HepG2 (cell line): ENCODE results near the gene CCDC117. TPM values are rescaled to one million over a fixed set of nuclear protein-coding genes. Genes with fewer than 3 reads are reported as not detected.

Experiments used
- ATAC-seq: fragments of 200-7000 bp; cut with Tn5 transposase; 3 replicates; pipeline ENCODE4 v1.9.1; 2020; ENCODE audit warnings: mild to moderate bottlenecking, moderate library complexity
- BruUV-seq: library from RNA; stranded (reverse); fragments of 400-500 nt; replicated peaks from 2 replicates; lab custom pipeline; 2021; lab: Mats Ljungman, UMichigan
- CTCF ChIA-PET: fragments of 300-600 bp; formaldehyde crosslinking; extraction: SDS; loops from one replicate; lab custom pipeline; 2021; ENCODE audit warnings: low total read pairs, inconsistent platforms, low intra/inter-chr PET ratio; lab: Yijun Ruan, JAX
- POLR2A ChIA-PET: fragments of 350-600 bp; sonication (Branson Sonifier 250); formaldehyde crosslinking; loops from one replicate; lab custom pipeline; 2020; ENCODE audit warnings: antibody characterized with exemption, inconsistent platforms; lab: Yijun Ruan, JAX
- DNase-seq: peaks from one replicate; pipeline ENCODE4 v3.0.0-alpha.2; 2015; ENCODE audit warnings: low spot score
- FAIRE-seq: peaks from 3 replicates; lab custom pipeline; 2011; peaks lifted over from hg19 to GRCh38; lab: Jason Lieb, UNC
- H2AFZ ChIP-seq: one replicate; pipeline ENCODE4 v1.6.1; 2011; ENCODE audit warnings: low read length, inconsistent platforms
- H3K27ac ChIP-seq: fragments of 300-600 bp; 3 replicates; pipeline ENCODE4 v1.8.0; 2011; ENCODE audit warnings: mixed run types, mild to moderate bottlenecking, mixed read lengths, low read length, inconsistent platforms; ENCODE audit not compliant: insufficient read depth; ENCODE audit errors: extremely low read length
- H3K27me3 ChIP-seq, 2 experiments: fragments of 200-600 bp in 1 of 2; 2 replicates in 1 of 2; 3 replicates in 1 of 2; pipeline versions ENCODE4 v1.6.0 to v1.8.0; 2011; ENCODE audit warnings: low read length in 2 of 2, mild to moderate bottlenecking in 2 of 2, moderate library complexity in 2 of 2, inconsistent platforms in 1 of 2; ENCODE audit not compliant: insufficient read depth in 2 of 2, control insufficient read depth in 1 of 2
- H3K36me3 ChIP-seq, 2 experiments: fragments of 200-600 bp in 1 of 2; replicated peaks in 1 of 2; 2 replicates in 1 of 2; 3 replicates in 1 of 2; pipeline versions ENCODE4 v1.5.1 to v1.8.0; 2011; ENCODE audit warnings: low read length in 2 of 2, inconsistent platforms in 1 of 2; ENCODE audit not compliant: insufficient read depth in 2 of 2, control insufficient read depth in 1 of 2
- H3K4me1 ChIP-seq: 2 replicates; pipeline ENCODE4 v1.5.1; 2012; ENCODE audit warnings: low read length, inconsistent platforms; ENCODE audit not compliant: insufficient read depth
- H3K4me2 ChIP-seq: 2 replicates; pipeline ENCODE4 v1.6.0; 2011; ENCODE audit warnings: low read depth, low read length, inconsistent platforms
- H3K4me3 ChIP-seq, 3 experiments: fragments of 200-600 bp in 1 of 3; sonication (generic), shearing (Covaris generic) in 1 of 3; replicated peaks in 1 of 3; 2 replicates each; pipeline ENCODE4 v1.5.1; 2011 to 2016; ENCODE audit warnings: low read length in 3 of 3, inconsistent platforms in 2 of 3, low read depth in 2 of 3, mild to moderate bottlenecking in 2 of 3, control low read depth in 1 of 3, mixed read lengths in 1 of 3; ENCODE audit not compliant: insufficient read depth in 1 of 3
- H3K79me2 ChIP-seq: one replicate; pipeline ENCODE4 v1.6.1; 2011; ENCODE audit warnings: low read length, inconsistent platforms; ENCODE audit not compliant: insufficient read depth
- H3K9ac ChIP-seq: 2 replicates; pipeline ENCODE4 v1.6.0; 2011; ENCODE audit warnings: mild to moderate bottlenecking, low read depth, low read length, inconsistent platforms; ENCODE audit not compliant: insufficient read depth
- H3K9me3 ChIP-seq: 2 replicates; pipeline ENCODE4 v1.5.1; 2012; ENCODE audit warnings: mild to moderate bottlenecking, low read length
- H4K20me1 ChIP-seq: 2 replicates; pipeline ENCODE4 v1.6.0; 2011; ENCODE audit warnings: inconsistent platforms, mild to moderate bottlenecking, low read length, moderate library complexity; ENCODE audit not compliant: insufficient read depth
- ATF5 ChIP-seq: sonication (generic); formaldehyde crosslinking; IDR thresholded peaks from 2 replicates; pipeline ENCODE4 v1.4.0; 2020; ENCODE audit warnings: mild to moderate bottlenecking, low read depth, missing genetic modification reagents
- GRHL1 ChIP-seq: sonication (generic); formaldehyde crosslinking; conservative IDR thresholded peaks from 2 replicates; pipeline ENCODE4 v1.8.0; 2022; ENCODE audit warnings: missing genetic modification reagents
- MEF2D ChIP-seq: sonication (generic); formaldehyde crosslinking; IDR thresholded peaks from 2 replicates; pipeline ENCODE4 v1.5.1; 2020; ENCODE audit warnings: mild to moderate bottlenecking, missing genetic modification reagents
- MLXIP ChIP-seq: sonication (generic); formaldehyde crosslinking; IDR thresholded peaks from 2 replicates; pipeline ENCODE4 v1.9.0; 2021; ENCODE audit warnings: missing genetic modification reagents, borderline replicate concordance
- SP5 ChIP-seq: IDR thresholded peaks from 2 replicates; pipeline ENCODE4 v1.6.1; 2016; ENCODE audit warnings: low read depth, borderline replicate concordance
- SRF ChIP-seq: IDR thresholded peaks from 2 replicates; pipeline ENCODE4 v1.6.1; 2011; ENCODE audit warnings: mild to moderate bottlenecking, low read depth, low read length, moderate library complexity
- ZNF281 ChIP-seq: sonication (generic); formaldehyde crosslinking; IDR thresholded peaks from 2 replicates; pipeline ENCODE4 v1.4.0; 2020; ENCODE audit warnings: missing genetic modification reagents, borderline replicate concordance
- ZNF780A ChIP-seq: sonication (generic); formaldehyde crosslinking; IDR thresholded peaks from 2 replicates; pipeline ENCODE4 v1.8.0; 2022; ENCODE audit warnings: mild to moderate bottlenecking, missing genetic modification reagents, moderate library complexity
- ZNF879 ChIP-seq: sonication (generic); formaldehyde crosslinking; IDR thresholded peaks from 2 replicates; pipeline ENCODE4 v1.8.1; 2023; ENCODE audit warnings: missing genetic modification reagents
- WGBS: methylation state at CpG from one replicate; pipeline ENCODE4 v1.1.6; 2017; ENCODE audit warnings: low lambda C conversion rate; 5-methylcytosine and 5-hydroxymethylcytosine counted together
- in situ Hi-C: cut with HindIII; loops from 2 replicates; pipeline ENCODE4 v1.10.0; 2017; ENCODE audit warnings: low pct_unique_long_range_greater_than_20kb; ENCODE audit not compliant: extremely low pct_ligation_motif_present
- intact Hi-C: fragments of 100-400 bp; cut with micrococcal nuclease; formaldehyde crosslinking; loops from one replicate; pipeline ENCODE4 v1.10.0; 2022; ENCODE audit not compliant: unreplicated experiment
- polyA plus RNA-seq, 8 experiments: library from polyadenylated mRNA; depleted of rRNA in 3 of 8; stranded (reverse) in 7 of 8; unstranded in 1 of 8; fragments of >200 nt; fragmentation: Illumina TruSeq in 4 of 8; extraction: Trizol in 4 of 8; gene quantifications; 2 replicates each; pipeline versions ENCODE4 v1.2.1 to v1.2.3, GENCODE V29; 2011 to 2016; ENCODE audit warnings: low read depth in 4 of 8, missing spikeins in 1 of 8, mixed read lengths in 1 of 8; ENCODE audit not compliant: insufficient read depth in 1 of 8
- total RNA-seq, 5 experiments: library from RNA; depleted of rRNA; stranded (reverse); fragments of >200 nt; fragmentation: Illumina TruSeq; extraction: Trizol; gene quantifications; 2 replicates each; pipeline ENCODE4 v1.2.3, GENCODE V29; 2016; ENCODE audit warnings: low read depth in 1 of 5

Gene CCDC117
- total and polyA plus RNA-seq, 2 of the 13 experiments (the other 11 are each of a cell fraction or from before 2014, with no cell fraction given): 12.6 to 34.2 TPM

- TF ChIP-seq GRHL1 (CRISPR knock-in tag): no peak
These were observed 45.7 kb downstream of the CCDC117 start (continued) for GRCh38 chr22:28817919-28818859.

GRCh38 chr22:28819253-28820096 is 47.0 kb downstream of the CCDC117 start:
- in situ Hi-C loops: loop anchor here (10.0 kb wide), 1 partner anchor 215 kb away; no protein-coding TSS in a partner anchor
- peak overlapping the region in 2 of 3 experiments; percentile 5 to 42; a peak in 3 of 6 replicates for H3K4me3 ChIP-seq
- no peaks in the 10 kb centered on the region for H3K36me3 ChIP-seq
- H3K4me2 ChIP-seq: peak overlapping the region; percentile 77
- peak; percentile 83 for ATAC-seq
- H3K27me3 ChIP-seq: no peaks in the 10 kb centered on the region
- no peaks in the 10 kb centered on the region for H4K20me1 ChIP-seq
- ChIA-PET CTCF (no interaction called here), POLR2A (interaction anchor here (0.9 to 18.2 kb wide), 13 partner anchors 10 to 278 kb away, joined by 3 to 945 read pairs (median 4); partner anchors contain the start of genes CCDC117, CHEK2, HSCB and XBP1)
- peaks cover 4% of the 10 kb centered on the region for H3K79me2 ChIP-seq
- no TSS peak for BruUV-seq
- H3K9ac ChIP-seq: peak overlapping the region; percentile 76
- peaks cover 100% of the 10 kb centered on the region for H3K4me1 ChIP-seq
- peak; percentile 91 for DNase-seq
- H2AFZ ChIP-seq: no peak overlapping the region
- peak overlapping the region; percentile 91 for H3K27ac ChIP-seq
- peak; percentile 83 for FAIRE-seq
- intact Hi-C loops: no loop called here
- 0% methylated on average over 5 of the region's 5 CpGs for WGBS
- no peaks in the 10 kb centered on the region for H3K9me3 ChIP-seq
- no peak for TF ChIP-seq SP5 (CRISPR knock-in tag)
- TF ChIP-seq SRF: no peak
- TF ChIP-seq ZNF281 (CRISPR knock-in tag): peak; percentile 63; the same call in 1 of the 2 replicates
- TF ChIP-seq MEF2D (CRISPR knock-in tag): peak; percentile 53; the same call in 1 of the 2 replicates
- TF ChIP-seq ATF5 (CRISPR knock-in tag): no peak
- no peak; the same call in 1 of the 2 replicates for TF ChIP-seq MLXIP (CRISPR knock-in tag)
- TF ChIP-seq ZNF780A (CRISPR knock-in tag): no peak
- no peak for TF ChIP-seq ZNF879 (CRISPR knock-in tag)
